ENCODE data around the gene VDR.

Gene VDR

DNA sequence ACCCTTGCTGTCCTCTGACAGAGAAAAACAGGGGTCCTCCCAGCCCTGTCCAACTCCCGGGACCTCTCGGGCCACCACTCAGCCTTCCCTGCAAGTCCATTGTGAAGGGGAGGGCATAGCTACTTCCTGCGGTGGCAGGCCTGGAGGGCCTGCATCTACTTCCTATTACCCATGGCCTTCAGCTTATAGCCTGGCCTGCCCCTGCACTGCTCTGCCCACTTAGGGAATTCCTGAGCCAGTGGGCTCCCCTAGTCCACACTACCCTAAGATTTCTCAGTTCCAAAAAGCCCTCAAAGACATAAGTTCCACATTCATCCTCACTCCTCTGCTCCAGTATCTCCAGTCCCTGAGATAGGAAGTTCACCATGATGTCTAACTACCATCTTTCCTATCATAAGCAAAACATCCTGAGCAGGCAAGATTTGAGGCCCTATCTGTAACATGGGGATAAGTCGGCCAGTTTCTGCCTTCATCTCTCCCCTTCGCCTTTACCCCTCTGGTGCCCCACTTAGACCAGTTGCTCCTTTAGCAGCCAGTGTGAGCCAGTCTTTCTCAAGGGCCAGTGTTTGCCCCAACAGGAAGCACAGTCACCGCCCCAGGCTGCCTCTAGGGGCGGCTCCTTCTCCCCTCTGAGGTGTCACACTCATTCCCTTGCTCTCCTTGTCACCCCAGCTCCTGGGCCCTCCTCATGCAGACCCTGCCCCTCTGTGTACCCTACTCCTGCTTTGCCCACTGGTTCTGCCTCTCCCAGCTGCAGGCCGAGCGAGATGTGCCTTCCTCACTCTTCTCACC, 96.0 kb downstream of the VDR start:
- no peak for DNase-seq

DNA sequence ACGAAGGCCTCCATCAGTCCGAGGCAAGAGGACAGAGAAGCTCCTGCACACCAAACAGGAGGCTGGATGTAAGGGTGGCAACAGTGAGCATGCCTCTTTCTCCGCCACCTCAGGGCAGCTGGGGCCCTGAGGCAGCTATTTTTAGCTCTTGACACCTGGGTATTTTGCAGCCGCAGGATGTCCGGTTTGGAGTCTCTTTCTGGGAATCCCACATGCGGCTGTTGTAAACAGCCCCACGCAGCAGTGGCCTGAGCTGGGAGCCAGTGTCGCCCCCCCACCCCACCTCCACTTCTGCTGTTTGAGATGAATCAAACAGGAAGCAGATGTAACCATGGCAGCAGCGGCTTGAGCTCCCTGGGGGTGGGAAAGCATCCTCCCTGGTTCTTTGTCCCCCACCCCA, 96.7 kb downstream of the VDR start:
- DNase-seq, result no peak

DNA sequence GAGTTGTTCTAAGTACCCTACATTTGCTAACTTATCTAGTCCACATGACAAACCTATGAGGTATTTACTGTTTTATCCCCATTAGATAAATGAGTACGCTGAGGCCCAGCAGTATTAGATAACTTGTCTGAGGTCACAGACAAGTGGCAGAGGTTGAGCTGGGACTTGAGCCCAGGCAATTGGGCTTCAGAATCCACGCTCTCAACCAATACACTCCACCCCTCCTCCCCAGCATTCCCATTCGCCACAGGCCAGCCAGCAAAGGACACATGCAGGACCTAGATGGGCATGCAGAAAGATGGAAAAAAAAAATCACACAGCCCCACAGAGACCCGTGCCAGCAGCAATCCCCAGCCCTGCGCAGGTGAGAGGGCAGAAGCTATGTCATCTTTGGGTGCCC, 97.5 kb downstream of the VDR start:
- no peak for DNase-seq

DNA sequence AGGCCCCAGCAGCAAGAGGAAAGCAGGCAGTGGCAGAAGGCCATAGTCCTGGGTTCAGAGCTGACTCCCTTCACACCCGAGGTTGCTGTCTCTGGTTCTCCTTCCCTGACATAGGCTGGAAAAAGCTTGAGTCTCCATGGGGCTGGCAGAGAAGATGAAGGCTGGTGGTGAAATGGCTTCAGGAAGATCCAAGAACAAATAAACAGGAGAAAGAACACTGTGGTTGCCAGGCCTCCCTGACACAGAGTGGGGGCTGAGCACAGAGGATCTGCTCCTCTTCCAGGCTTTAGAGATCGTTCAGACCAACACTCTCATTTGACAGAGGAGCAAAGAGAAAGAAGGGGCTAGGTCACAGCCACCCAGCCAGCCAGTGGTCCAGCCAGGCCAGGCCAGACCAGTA, 99.4 kb downstream of the VDR start:
- DNase-seq, result no peak

DNA sequence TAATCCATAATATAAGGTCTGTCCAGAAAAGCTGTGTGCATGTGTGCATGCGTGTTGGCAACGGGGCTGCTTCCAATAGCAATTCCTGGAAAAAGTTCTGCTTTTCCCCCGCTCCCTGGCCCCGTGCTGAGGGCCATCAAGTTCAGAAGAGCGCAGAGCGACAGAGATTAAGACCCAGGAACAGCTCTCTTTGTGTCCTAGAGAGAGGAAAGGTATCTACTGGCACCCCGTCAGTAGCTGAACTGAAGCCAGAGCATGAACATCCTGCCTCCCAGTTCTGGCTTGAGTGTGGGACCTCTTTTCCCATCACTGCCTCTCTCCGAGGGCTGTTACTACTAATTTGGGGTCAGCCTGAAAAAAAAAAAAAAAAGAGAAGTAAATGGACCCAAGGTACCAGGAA, 100.6 kb downstream of the VDR start:
- DNase-seq, result no peak

DNA sequence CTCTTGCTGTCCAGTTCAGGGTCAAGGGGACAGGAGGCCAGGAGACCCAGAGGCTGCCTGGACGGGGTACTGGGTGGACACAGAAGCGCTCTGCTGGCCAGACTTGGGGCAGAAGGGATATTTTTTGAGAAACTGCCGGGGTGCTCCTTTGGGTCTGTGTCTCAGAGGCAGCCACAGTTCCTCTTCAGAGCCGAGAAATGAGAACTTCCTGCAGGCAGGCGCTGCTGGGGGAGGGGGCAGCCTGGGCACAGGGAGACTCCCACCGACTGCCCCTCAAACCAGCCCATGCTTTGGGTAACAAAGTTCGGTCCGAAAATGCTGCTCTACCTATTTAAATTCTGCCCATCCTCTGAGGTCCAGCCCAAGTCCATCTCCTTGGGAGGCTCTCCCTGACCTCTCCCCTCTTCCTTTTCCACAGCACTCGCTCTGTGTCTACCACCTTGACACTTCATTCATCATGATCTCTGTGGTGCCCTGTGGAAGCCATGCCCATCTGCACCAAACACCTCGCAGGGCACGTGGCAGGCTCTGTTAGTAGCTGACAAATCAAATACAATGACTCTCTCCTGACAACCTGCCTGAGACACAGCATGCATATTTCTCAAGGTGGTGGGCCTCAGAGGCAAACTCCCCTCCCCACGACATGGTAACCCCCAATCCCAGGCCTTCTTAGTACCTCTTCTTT, 101.5 kb downstream of the VDR start:
- no peak for DNase-seq

DNA sequence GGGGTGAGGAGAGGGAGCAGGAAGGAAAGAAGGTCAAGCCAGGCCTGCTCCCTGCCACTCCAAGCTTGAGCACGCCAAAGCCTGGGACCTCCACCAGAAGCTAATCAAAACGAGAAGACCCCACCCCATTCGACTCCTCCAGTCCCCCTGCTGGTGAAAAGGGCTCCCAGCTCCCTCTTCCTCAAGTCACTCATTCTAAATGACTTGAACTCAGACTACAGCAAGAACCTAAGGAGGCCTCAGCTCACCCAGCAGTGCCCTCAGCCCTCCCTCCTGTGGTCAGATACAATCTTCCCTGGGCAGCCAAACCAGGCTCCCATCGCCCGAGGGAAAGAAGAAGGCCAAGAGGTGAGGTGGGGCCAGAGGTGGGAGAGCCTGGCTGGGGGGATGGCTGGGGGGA, 102.5 kb downstream of the VDR start:
- DNase-seq, result no peak

DNA sequence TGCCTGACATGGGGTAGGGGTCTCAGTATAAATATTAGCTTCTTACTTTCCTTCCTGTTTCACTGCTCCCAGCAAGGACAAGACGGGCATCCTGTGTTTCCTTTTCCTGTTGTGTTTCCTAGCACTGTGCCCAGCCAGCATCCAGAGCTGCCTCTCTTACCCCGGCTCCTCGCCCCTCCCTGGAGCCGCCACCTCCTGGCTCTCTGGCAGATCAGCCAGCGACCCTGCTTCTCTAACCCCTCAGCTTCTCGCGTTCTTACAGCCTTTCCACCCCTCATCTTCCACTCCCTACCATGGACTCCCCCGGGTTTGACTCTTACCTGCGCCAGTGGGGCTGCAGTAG, 102.9 kb downstream of the VDR start:
- DNase-seq, result no peak

DNA sequence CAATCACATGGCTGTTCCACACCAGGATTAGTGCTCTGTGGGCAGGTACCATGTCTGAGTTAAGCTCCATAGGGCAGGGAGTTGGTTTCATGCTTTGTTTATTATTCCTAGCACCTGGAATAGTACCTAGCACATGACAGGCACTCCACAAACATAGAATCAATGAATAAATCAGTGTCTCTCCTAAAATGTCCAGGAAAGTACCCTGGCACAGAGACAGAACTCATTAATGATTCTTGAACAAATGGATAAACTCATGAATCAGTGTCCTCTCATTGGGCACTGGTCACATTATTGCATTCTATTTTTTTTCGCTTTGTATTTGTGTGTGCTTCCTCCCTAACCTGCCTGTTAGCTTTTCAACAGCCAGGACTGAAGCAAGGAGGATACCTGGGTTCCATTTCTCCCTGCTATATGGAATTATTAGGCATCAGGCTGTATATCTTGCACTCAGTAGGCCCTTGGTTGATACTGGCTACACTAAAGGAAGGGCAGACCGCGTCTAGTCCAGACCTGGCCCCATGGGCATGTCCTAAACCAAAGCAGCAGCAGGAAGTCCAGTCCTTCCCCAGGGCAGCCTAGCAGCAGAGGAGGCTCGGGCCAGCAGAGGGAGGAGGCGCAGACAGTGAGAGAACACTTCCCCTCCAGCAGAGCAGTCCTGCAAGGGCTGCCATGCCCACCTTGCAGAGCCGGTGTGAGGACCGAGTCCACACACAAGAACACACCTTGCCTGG, 103.5 kb downstream of the VDR start:
- DNase-seq, result peak; percentile 32

DNA sequence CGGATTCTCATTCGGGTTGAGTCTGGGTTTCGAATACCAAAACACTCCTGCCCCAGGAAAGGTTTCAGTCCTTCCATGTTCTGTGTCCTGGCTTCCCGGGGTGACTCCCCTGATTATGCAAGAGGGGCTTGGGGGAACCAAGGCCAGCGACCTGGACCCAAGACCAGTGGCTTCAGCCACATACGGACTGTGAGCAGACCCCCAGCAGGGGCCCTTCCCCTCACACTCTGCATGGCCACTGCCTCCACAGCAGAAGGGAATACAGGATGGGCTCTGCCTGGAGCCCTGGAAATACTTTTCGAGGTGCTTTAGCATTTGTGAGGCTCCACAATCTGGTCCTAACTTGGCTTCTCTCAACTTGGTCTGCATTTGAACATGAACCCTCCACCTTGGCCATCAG, 104.2 kb downstream of the VDR start:
- no peak for DNase-seq

DNA sequence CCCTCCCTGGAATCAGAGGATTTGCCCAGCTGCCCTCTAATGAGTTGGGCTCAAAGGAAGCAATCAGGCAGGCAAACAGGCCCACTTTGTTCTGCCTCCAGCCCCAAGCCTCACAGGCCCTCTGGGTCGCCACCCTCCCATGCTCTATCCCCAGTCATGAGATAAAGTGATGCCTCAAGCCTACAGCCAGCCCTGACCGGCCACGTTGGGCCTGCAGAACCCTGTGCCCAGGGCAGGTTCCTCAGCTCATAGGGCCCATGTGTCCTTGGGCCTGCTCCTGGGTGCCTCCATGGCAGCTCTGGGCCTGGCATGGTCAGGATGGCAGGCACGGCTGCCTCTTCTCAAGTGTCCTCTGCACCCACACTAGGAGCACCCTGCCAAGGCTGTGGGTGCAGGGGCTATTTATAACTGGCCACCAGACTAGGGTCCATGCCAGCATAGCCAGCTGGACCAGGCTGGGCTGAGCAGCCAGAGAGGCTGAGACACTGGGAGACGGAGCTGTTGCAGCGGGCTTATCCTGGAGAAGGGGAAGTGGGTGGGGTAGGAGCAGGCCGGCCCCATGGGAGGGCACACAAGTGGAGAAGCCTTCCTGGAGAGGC, 105.3 kb downstream of the VDR start:
- no peak for DNase-seq

DNA sequence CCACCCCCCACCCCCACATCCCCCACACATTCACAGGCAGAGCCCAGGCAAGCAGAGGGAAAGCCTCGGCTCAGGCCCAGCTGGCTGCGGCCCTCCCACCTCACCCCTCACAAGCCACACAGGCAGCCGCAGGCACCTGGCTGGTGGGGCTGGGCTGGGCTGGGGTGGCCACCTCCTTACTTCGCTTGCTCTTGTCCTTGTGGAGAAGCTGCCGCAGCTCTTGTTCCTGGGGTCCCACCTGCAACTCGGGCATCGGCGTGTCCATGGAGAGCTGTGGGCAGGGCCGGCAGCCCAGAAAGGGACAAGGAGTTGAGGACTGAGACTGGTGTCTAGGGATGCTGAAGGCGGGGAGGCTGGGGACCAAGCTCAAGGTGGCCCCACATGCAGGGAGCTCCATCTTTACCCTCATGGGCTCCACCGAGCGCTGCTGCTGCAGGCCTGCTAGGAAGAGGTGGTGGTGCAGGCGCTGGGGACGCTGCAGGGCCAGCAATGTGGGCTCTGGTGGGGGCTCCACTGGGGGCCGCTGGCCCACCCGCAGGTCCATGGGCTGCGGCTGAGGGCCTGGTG, 106.3 kb downstream of the VDR start:
- DNase-seq, result no peak

DNA sequence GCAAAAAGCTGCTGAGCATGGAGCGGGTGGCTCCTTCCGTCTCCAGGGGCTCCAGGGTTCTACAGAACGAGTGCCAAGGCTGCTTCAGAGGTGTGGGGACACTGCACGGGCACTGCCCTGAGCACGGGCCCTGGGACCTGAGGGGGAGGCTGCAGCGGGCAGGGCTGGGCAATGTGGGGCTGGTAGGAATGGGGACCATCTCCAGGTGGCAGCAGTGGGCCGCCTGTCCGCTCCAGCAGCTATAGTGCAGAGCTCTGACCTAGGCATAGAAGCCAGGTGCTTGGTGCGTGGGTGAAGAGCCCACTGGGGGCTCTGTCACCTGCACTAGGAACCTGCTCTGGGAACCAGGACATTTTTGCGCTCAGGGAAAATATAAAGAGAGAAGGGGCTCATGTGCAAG, 107.4 kb downstream of the VDR start:
- no peak for DNase-seq

DNA sequence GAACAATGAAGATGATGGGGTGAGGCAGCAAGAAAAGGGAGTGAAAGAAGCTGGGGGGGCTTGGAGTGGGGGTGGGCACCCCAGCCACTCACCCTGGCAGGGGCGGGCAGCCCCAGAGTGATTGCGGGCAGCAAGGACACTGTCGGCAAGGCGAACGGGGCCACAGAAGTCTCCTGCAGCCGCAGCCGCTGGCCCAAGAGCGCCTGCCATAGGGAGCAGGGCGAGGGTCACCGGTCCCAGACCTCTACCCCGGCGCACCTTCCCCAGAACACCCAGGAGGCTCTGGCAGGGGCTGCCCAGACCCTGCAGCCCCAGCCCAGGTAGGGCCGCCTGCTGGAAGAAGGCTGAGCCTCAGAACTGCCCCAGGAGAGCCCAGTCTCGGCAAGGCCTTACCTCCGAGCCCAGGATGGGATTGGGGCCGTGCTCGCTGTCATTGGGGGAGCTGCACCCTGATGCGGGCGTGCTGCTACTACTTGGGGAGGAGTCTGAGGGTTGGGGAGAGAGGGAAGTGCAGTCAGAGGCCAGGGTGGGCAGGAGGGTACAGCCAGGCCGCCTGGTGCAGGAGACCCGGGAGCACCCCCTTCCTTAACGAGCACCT, 108.9 kb downstream of the VDR start:
- no peak for DNase-seq

DNA sequence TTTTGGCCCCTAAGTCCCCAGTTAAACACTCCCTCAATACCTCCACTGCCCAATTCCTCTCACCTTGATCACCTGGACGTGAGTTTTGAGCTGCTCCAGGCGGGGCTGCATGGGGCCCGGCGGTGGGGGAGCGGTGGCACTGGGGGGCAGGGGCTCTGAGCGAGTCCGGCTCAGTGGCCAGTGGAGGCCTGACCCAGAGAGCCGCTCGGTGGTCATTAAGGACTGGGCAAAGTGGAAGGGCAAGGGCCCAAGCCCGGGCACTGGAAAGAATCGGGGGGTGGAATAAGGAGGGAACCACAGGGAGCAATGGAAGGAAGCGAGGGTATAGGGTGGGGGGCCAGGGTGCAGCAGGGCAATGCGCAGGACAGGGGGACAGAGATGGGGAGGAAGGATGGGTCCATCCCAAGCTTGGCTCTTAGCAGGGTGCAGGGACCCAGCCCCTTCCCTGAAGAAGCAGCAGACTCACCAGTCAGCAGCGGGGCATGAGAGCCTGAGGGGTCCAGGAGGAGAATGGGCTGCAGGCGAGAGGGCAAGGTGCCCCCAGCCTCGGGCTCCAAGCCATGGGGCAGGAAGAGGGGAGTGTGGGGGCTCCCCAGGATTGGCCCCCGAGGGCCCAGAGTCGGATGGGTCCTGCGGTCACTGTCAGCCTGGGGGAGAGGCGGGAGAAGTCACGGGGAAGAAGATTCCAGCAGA, 109.5 kb downstream of the VDR start:
- DNase-seq, result no peak

DNA sequence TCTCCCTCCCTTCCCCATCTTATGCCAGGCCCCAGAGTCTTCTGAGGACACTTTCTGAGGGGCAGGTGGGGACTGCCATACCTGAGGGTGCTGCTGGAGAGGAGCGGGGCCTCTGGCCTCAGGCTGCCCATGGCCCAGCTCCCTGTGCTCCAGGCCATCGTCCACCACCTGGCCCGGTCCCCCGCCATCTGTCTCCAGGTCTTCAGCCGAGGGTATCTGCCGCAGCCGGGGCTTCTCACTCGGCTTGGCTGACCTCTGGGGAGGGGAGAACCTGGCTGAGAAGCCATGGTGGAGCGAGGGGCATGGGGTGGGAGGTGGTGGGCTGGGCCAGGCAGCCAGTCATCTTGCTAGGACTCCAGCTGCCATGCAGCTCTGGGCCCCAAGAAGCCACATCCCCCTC, 110.1 kb downstream of the VDR start:
- no peak for DNase-seq

DNA sequence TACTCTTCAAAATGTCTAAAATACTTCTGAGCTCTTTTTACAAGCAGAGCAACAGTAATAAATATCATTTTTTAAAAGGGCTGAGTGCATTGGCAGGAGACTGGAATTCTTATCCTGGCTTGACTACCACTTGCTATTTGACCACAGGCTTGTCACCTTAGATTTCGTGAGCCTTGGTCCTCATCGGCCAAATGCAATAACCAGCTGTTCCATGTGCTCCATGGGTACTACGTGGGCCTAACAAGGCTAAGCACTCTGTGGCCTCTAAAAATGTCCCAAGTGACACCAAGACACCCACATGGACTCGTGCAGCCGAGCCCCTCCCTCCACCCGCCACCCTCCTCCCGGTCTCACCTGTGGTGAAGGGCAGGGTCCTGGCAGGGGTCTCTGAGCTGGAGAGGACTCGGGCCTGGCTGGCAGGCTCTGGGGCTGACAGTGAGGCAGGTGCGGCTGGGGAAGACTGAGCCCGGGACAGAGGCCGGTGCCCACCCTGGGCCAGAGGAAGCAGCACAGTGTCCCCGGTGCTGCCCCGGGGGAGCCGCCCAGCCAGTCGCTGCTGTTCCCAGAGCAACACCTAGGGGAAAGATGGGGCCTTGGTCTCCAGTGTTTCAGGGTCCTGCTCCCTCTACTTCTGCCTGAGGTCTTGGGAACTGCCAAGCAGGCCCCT, 111.6 kb downstream of the VDR start:
- DNase-seq, result no peak

DNA sequence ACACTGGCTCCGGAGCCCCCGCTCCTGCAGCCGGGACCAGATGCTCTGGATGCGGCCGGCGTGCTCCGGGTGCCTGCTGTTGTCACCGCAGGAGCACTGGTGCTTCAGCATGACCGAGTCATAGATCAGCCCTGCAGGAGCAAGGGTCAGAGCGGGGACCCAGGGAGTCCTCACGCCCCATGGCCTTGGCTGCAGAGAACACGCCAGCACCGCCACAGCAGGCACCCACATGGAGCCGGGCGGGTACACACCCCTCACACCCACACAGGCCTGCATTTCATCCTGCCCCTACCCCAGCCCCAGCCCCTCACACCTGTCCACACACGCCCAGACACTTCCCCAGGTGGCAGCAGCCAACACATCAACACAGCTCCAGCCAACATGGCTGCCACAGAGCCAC, 112.9 kb downstream of the VDR start:
- DNase-seq, result no peak
